Activated CD4-positive, CD25-positive, alpha-beta regulatory T cell (primary cell): ENCODE data around the gene ATXN1.

Source experiments
- DNase-seq, 4 experiments: peaks; one replicate each; lab custom pipeline; 2025; lab: John Stamatoyannopoulos, UW

ATXN1 gene

GRCh38 chr6:16331384-16332174 lies 429.7 kb downstream of the ATXN1 start:
- DNase-seq, result peak; percentile 17 to 42 (median 34)

GRCh38 chr6:16329233-16329632 lies 432.0 kb downstream of the ATXN1 start:
- no peak for DNase-seq

GRCh38 chr6:16327777-16328325 lies 433.4 kb downstream of the ATXN1 start:
- DNase-seq, result no peak

- DNase-seq, result no peak
Measured at GRCh38 chr6:16326971-16327776, 434.1 kb downstream of the ATXN1 start.

GRCh38 chr6:16326531-16326930 lies 434.7 kb downstream of the ATXN1 start:
- no peak for DNase-seq

- no peak for DNase-seq
Measured at GRCh38 chr6:16324606-16325225, 436.5 kb downstream of the ATXN1 start.

- no peak for DNase-seq
Measured at GRCh38 chr6:16324184-16324583, 437.1 kb downstream of the ATXN1 start.

GRCh38 chr6:16322666-16323312 lies 438.5 kb downstream of the ATXN1 start:
- peak; percentile 31 to 47 (median 45) for DNase-seq

GRCh38 chr6:16321826-16322225 lies 439.4 kb downstream of the ATXN1 start:
- DNase-seq, result no peak

GRCh38 chr6:16321341-16321710 lies 439.9 kb downstream of the ATXN1 start:
- DNase-seq, result no peak

- no peak for DNase-seq
Measured at GRCh38 chr6:16320533-16321340, 440.5 kb downstream of the ATXN1 start.

GRCh38 chr6:16319813-16320532 lies 441.3 kb downstream of the ATXN1 start:
- DNase-seq, result peak; percentile 25 to 53 (median 41)

GRCh38 chr6:16318953-16319720 lies 442.1 kb downstream of the ATXN1 start:
- DNase-seq, result no peak

- DNase-seq, result no peak
Measured at GRCh38 chr6:16318538-16318937, 442.7 kb downstream of the ATXN1 start.

GRCh38 chr6:16316741-16317251 lies 444.5 kb downstream of the ATXN1 start:
- no peak for DNase-seq

- DNase-seq, result no peak
Measured at GRCh38 chr6:16314296-16314695, 447.0 kb downstream of the ATXN1 start.

- no peak for DNase-seq
Measured at GRCh38 chr6:16313732-16314131, 447.5 kb downstream of the ATXN1 start.

GRCh38 chr6:16311763-16312162 lies 449.5 kb downstream of the ATXN1 start:
- no peak for DNase-seq

- DNase-seq, result no peak
Measured at GRCh38 chr6:16306334-16306733, 454.9 kb downstream of the ATXN1 start.
